Effector CD4-positive, alpha-beta T cell (primary cell): Measurements from ENCODE around the gene NEO1.

ENCODE experiments used
- DNase-seq: peaks from one replicate; pipeline ENCODE4 v3.0.0-alpha.2; 2020

Gene NEO1

GRCh38 chr15:73331991-73332925 is 280.0 kb downstream of the NEO1 start:
- DNase-seq = no peak

- no peak for DNase-seq
These were observed 280.7 kb downstream of the NEO1 start for GRCh38 chr15:73333001-73333400.

GRCh38 chr15:73334086-73334485 is 281.8 kb downstream of the NEO1 start:
- no peak for DNase-seq

- no peak for DNase-seq
These were observed 282.8 kb downstream of the NEO1 start for GRCh38 chr15:73335026-73335425.

GRCh38 chr15:73335471-73335870 is 283.2 kb downstream of the NEO1 start:
- no peak for DNase-seq

GRCh38 chr15:73336756-73337155 is 284.5 kb downstream of the NEO1 start:
- no peak for DNase-seq

- DNase-seq = no peak
These were observed 284.9 kb downstream of the NEO1 start for GRCh38 chr15:73337187-73337586.

GRCh38 chr15:73338058-73338457 is 285.8 kb downstream of the NEO1 start:
- DNase-seq = no peak

- DNase-seq = no peak
These were observed 286.5 kb downstream of the NEO1 start for GRCh38 chr15:73338606-73339374.

GRCh38 chr15:73340502-73341192 is 288.4 kb downstream of the NEO1 start:
- DNase-seq = no peak

- DNase-seq = no peak
These were observed 289.8 kb downstream of the NEO1 start for GRCh38 chr15:73341886-73342600.

- no peak for DNase-seq
These were observed 291.8 kb downstream of the NEO1 start for GRCh38 chr15:73344056-73344455.

- DNase-seq = no peak
These were observed 293.4 kb downstream of the NEO1 start for GRCh38 chr15:73345658-73346057.

- peak; percentile 52 for DNase-seq
These were observed 294.6 kb downstream of the NEO1 start for GRCh38 chr15:73346735-73347312.

- no peak for DNase-seq
These were observed 296.9 kb downstream of the NEO1 start for GRCh38 chr15:73349191-73349590.

- no peak for DNase-seq
These were observed 299.8 kb downstream of the NEO1 start for GRCh38 chr15:73352082-73352481.

- DNase-seq = no peak
These were observed 301.5 kb downstream of the NEO1 start for GRCh38 chr15:73353734-73354133.

- DNase-seq = no peak
These were observed 302.0 kb downstream of the NEO1 start for GRCh38 chr15:73354241-73354640.
